Measurements from ENCODE around the gene MLH1.
A peak's percentile ranks its signal among the peaks of the same experiment; 100 is the strongest.

Gene MLH1

GRCh38 chr3:37093481-37093880, 100.2 kb downstream of the MLH1 start:
- Histone ChIP-seq H3K4me1 (ENCODE audit: control insufficient read depth, insufficient read depth, low read length) (peaks cover 7% of the 10 kb centered on the region; the same call in 1 of the 2 replicates), H3K9ac (ENCODE audit: low read depth, low read length) (no peak overlapping the region), H3K27me3 (ENCODE audit: control insufficient read depth, insufficient read depth, low read length) (no peaks in the 10 kb centered on the region), H3K27ac (ENCODE audit: low read depth, low read length) (no peak overlapping the region), H3K4me3 (ENCODE audit: low read depth, low read length) (no peak overlapping the region), H3K36me3 (ENCODE audit: control insufficient read depth, insufficient read depth, low read length) (peaks cover 24% of the 10 kb centered on the region), H3K9me3 (ENCODE audit: control insufficient read depth, insufficient read depth, low read length) (no peaks in the 10 kb centered on the region)

GRCh38 chr3:37094636-37095035, 101.3 kb downstream of the MLH1 start:
- Histone ChIP-seq H3K4me1 (ENCODE audit: control insufficient read depth, insufficient read depth, low read length) (peaks cover 7% of the 10 kb centered on the region; the same call in 1 of the 2 replicates), H3K9me3 (ENCODE audit: control insufficient read depth, insufficient read depth, low read length) (no peaks in the 10 kb centered on the region), H3K27ac (ENCODE audit: low read depth, low read length) (no peak overlapping the region), H3K36me3 (ENCODE audit: control insufficient read depth, insufficient read depth, low read length) (peaks cover 24% of the 10 kb centered on the region), H3K9ac (ENCODE audit: low read depth, low read length) (no peak overlapping the region), H3K27me3 (ENCODE audit: control insufficient read depth, insufficient read depth, low read length) (no peaks in the 10 kb centered on the region), H3K4me3 (ENCODE audit: low read depth, low read length) (no peak overlapping the region)

GRCh38 chr3:37096288-37096687, 103.0 kb downstream of the MLH1 start:
- Histone ChIP-seq H3K4me3 (ENCODE audit: low read depth, low read length) (no peak overlapping the region), H3K9me3 (ENCODE audit: control insufficient read depth, insufficient read depth, low read length) (no peaks in the 10 kb centered on the region), H3K9ac (ENCODE audit: low read depth, low read length) (no peak overlapping the region), H3K36me3 (ENCODE audit: control insufficient read depth, insufficient read depth, low read length) (peaks cover 17% of the 10 kb centered on the region), H3K27me3 (ENCODE audit: control insufficient read depth, insufficient read depth, low read length) (no peaks in the 10 kb centered on the region), H3K4me1 (ENCODE audit: control insufficient read depth, insufficient read depth, low read length) (peaks cover 7% of the 10 kb centered on the region; the same call in 1 of the 2 replicates), H3K27ac (ENCODE audit: low read depth, low read length) (peak overlapping the region; percentile 46)

- peak overlapping the region; percentile 46 for H3K27ac ChIP-seq (ENCODE audit: low read depth, low read length)
- H3K27me3 ChIP-seq (ENCODE audit: control insufficient read depth, insufficient read depth, low read length), result no peaks in the 10 kb centered on the region
- H3K4me1 ChIP-seq (ENCODE audit: control insufficient read depth, insufficient read depth, low read length), result peaks cover 7% of the 10 kb centered on the region; the same call in 1 of the 2 replicates
- no peak overlapping the region for H3K9ac ChIP-seq (ENCODE audit: low read depth, low read length)
- peaks cover 14% of the 10 kb centered on the region; the same call in 1 of the 2 replicates for H3K36me3 ChIP-seq (ENCODE audit: control insufficient read depth, insufficient read depth, low read length)
- H3K9me3 ChIP-seq (ENCODE audit: control insufficient read depth, insufficient read depth, low read length), result no peaks in the 10 kb centered on the region
- no peak overlapping the region for H3K4me3 ChIP-seq (ENCODE audit: low read depth, low read length)
Measured at GRCh38 chr3:37096975-37097374, 103.7 kb downstream of the MLH1 start.

GRCh38 chr3:37097776-37098175, 104.5 kb downstream of the MLH1 start:
- no peak overlapping the region for H3K9ac ChIP-seq (ENCODE audit: low read depth, low read length)
- no peaks in the 10 kb centered on the region for H3K9me3 ChIP-seq (ENCODE audit: control insufficient read depth, insufficient read depth, low read length)
- H3K27ac ChIP-seq (ENCODE audit: low read depth, low read length), result no peak overlapping the region

GRCh38 chr3:37098884-37099283, 105.6 kb downstream of the MLH1 start:
- Histone ChIP-seq H3K4me1 (ENCODE audit: control insufficient read depth, insufficient read depth, low read length) (peaks cover 7% of the 10 kb centered on the region; the same call in 1 of the 2 replicates), H3K36me3 (ENCODE audit: control insufficient read depth, insufficient read depth, low read length) (peaks cover 4% of the 10 kb centered on the region; the same call in 1 of the 2 replicates), H3K27ac (ENCODE audit: low read depth, low read length) (no peak overlapping the region), H3K4me3 (ENCODE audit: low read depth, low read length) (no peak overlapping the region), H3K9ac (ENCODE audit: low read depth, low read length) (no peak overlapping the region), H3K27me3 (ENCODE audit: control insufficient read depth, insufficient read depth, low read length) (no peaks in the 10 kb centered on the region), H3K9me3 (ENCODE audit: control insufficient read depth, insufficient read depth, low read length) (no peaks in the 10 kb centered on the region)

More at GRCh38 chr3:37097776-37098175, 104.5 kb downstream of the MLH1 start:
- Histone ChIP-seq H3K27me3 (ENCODE audit: control insufficient read depth, insufficient read depth, low read length) (no peaks in the 10 kb centered on the region), H3K4me3 (ENCODE audit: low read depth, low read length) (no peak overlapping the region), H3K4me1 (ENCODE audit: control insufficient read depth, insufficient read depth, low read length) (peaks cover 7% of the 10 kb centered on the region; the same call in 1 of the 2 replicates), H3K36me3 (ENCODE audit: control insufficient read depth, insufficient read depth, low read length) (peaks cover 11% of the 10 kb centered on the region; the same call in 1 of the 2 replicates)

GRCh38 chr3:37099469-37099868, 106.2 kb downstream of the MLH1 start:
- H3K4me3 ChIP-seq (ENCODE audit: low read depth, low read length), result no peak overlapping the region
- H3K4me1 ChIP-seq (ENCODE audit: control insufficient read depth, insufficient read depth, low read length), result peaks cover 7% of the 10 kb centered on the region; the same call in 1 of the 2 replicates
- H3K36me3 ChIP-seq (ENCODE audit: control insufficient read depth, insufficient read depth, low read length), result peaks cover 4% of the 10 kb centered on the region; the same call in 1 of the 2 replicates
- no peak overlapping the region for H3K27ac ChIP-seq (ENCODE audit: low read depth, low read length)
- H3K9me3 ChIP-seq (ENCODE audit: control insufficient read depth, insufficient read depth, low read length), result no peaks in the 10 kb centered on the region
- H3K9ac ChIP-seq (ENCODE audit: low read depth, low read length), result no peak overlapping the region
- H3K27me3 ChIP-seq (ENCODE audit: control insufficient read depth, insufficient read depth, low read length), result no peaks in the 10 kb centered on the region

- no peak overlapping the region for H3K27ac ChIP-seq (ENCODE audit: low read depth, low read length)
- H3K9ac ChIP-seq (ENCODE audit: low read depth, low read length), result no peak overlapping the region
- no peaks in the 10 kb centered on the region for H3K27me3 ChIP-seq (ENCODE audit: control insufficient read depth, insufficient read depth, low read length)
- H3K4me3 ChIP-seq (ENCODE audit: low read depth, low read length), result no peak overlapping the region
- no peaks in the 10 kb centered on the region for H3K36me3 ChIP-seq (ENCODE audit: control insufficient read depth, insufficient read depth, low read length)
- no peaks in the 10 kb centered on the region for H3K9me3 ChIP-seq (ENCODE audit: control insufficient read depth, insufficient read depth, low read length)
- peaks cover 7% of the 10 kb centered on the region; the same call in 1 of the 2 replicates for H3K4me1 ChIP-seq (ENCODE audit: control insufficient read depth, insufficient read depth, low read length)
Measured at GRCh38 chr3:37100411-37100810, 107.1 kb downstream of the MLH1 start.
